ENCODE measurements around the gene MYDGF.

GRCh38 chr19:4660181-4660791 lies 9.9 kb downstream of the MYDGF start:
- peak; percentile 55 for TF ChIP-seq CTCF (IDR thresholded peaks at IDR 0.05; ENCODE audit: low read depth, low read length, missing input control)
- TF ChIP-seq SP1 (IDR thresholded peaks at IDR 0.05): no peak
- no peak for TF ChIP-seq ATF3 (IDR thresholded peaks at IDR 0.05)
- TF ChIP-seq MAX (IDR thresholded peaks at IDR 0.05): no peak

Measured in liver (tissue), 3 donors.